Measurements from ENCODE around the gene TNRC18. TPM values are rescaled to one million over a fixed set of nuclear protein-coding genes. Genes with fewer than 3 reads are reported as not detected.
"Not testable (repeated sequence)": the region's sequence is repeated elsewhere in the genome, so short reads cannot be mapped to it uniquely, and the experiment has no call there.

TNRC18 gene, protein sequence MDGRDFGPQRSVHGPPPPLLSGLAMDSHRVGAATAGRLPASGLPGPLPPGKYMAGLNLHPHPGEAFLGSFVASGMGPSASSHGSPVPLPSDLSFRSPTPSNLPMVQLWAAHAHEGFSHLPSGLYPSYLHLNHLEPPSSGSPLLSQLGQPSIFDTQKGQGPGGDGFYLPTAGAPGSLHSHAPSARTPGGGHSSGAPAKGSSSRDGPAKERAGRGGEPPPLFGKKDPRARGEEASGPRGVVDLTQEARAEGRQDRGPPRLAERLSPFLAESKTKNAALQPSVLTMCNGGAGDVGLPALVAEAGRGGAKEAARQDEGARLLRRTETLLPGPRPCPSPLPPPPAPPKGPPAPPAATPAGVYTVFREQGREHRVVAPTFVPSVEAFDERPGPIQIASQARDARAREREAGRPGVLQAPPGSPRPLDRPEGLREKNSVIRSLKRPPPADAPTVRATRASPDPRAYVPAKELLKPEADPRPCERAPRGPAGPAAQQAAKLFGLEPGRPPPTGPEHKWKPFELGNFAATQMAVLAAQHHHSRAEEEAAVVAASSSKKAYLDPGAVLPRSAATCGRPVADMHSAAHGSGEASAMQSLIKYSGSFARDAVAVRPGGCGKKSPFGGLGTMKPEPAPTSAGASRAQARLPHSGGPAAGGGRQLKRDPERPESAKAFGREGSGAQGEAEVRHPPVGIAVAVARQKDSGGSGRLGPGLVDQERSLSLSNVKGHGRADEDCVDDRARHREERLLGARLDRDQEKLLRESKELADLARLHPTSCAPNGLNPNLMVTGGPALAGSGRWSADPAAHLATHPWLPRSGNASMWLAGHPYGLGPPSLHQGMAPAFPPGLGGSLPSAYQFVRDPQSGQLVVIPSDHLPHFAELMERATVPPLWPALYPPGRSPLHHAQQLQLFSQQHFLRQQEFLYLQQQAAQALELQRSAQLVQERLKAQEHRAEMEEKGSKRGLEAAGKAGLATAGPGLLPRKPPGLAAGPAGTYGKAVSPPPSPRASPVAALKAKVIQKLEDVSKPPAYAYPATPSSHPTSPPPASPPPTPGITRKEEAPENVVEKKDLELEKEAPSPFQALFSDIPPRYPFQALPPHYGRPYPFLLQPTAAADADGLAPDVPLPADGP (N-terminal part only)
- total RNA-seq, result 10 to 100 TPM; 26.4 to 42.3 (median 31.6) TPM
- 10 to 100 TPM; 10.1 to 28.8 TPM for polyA plus RNA-seq
- long read RNA-seq, donor 1, partial matches to known transcripts, result 17 of 21 reads
- long read RNA-seq, donor 1, other reads (novel, unspliced or antisense), result 4 of 21 reads
- long read RNA-seq, donor 2, partial matches to known transcripts, result 17 of 25 reads
- long read RNA-seq, donor 2, other reads (novel, unspliced or antisense), result 8 of 25 reads
- long read RNA-seq, donor 3, partial matches to known transcripts, result 7 of 7 reads
- long read RNA-seq, donor 3, other reads (novel, unspliced or antisense), result 0 of 7 reads

DNA sequence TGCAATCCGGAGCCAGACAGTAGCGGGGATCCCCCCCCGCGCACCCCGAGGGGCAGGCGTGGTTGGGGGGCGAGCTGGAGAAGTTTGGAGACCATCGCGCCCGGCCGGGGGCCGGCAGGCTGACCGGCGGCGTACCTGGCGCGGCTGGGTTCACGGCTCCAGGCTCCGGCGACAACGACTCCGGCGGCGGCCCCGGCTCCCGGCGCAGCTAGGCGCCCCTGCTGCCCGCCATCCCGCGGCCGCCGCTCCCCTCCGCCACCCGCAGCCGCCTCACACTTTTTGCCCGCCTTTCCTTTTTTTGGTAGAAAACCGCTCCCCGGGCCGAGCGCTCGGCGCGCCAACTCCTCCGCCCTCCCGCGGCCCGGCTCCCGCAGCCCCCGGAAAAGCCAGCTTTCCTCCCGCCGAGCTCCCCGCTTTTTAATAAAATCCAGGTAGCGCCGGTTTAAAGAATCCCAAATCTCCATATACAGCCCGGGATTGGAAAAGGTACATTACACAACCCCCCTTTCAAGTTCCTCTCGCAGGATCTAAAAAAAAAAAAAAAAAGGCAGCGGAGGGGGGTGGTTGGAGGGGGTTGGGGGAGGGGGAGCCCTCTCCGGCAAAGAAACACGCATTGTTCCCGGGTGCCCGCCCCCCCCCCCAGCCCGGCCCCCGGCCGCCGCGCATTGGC is at the start of gene TNRC18:
Gene TNRC18 (minus strand): TSS at position 529 of the 670 bp plus-strand sequence. CDS start 2,588 bp downstream, outside the sequence.
- DNase-seq (peak in 1 of 2 donors; percentile 66), ATAC-seq (peak in 2 of 8 donors; percentile 16 to 22)
- intact Hi-C loops (cut with DNase I), result loop anchor here in 2 of 10 donors (5.0 kb wide), 1 partner anchor 56 kb away; no protein-coding TSS in a partner anchor
- H3K27ac ChIP-seq, result peak within 1 kb of the TSS; percentile 98 to 100 (median 99)
- peaks cover 11 to 53% (median 24%) of the 10 kb centered on the region in 9 donors for H3K4me1 ChIP-seq
- peaks cover 0 to 27% (median 0%) of the 10 kb centered on the region in 7 donors for H3K27me3 ChIP-seq
- 1% methylated on average over 43 to 67 of the region's 67 CpGs for WGBS, 2 donors
- H3K9me3 ChIP-seq, result no peaks in the 10 kb centered on the region
- H3K36me3 ChIP-seq, result no peaks in the 10 kb centered on the region
- peak within 1 kb of the TSS; percentile 68 to 97 (median 88) for H3K4me3 ChIP-seq
- no peak for TF ChIP-seq CTCF (IDR thresholded peaks at IDR 0.05)

DNA sequence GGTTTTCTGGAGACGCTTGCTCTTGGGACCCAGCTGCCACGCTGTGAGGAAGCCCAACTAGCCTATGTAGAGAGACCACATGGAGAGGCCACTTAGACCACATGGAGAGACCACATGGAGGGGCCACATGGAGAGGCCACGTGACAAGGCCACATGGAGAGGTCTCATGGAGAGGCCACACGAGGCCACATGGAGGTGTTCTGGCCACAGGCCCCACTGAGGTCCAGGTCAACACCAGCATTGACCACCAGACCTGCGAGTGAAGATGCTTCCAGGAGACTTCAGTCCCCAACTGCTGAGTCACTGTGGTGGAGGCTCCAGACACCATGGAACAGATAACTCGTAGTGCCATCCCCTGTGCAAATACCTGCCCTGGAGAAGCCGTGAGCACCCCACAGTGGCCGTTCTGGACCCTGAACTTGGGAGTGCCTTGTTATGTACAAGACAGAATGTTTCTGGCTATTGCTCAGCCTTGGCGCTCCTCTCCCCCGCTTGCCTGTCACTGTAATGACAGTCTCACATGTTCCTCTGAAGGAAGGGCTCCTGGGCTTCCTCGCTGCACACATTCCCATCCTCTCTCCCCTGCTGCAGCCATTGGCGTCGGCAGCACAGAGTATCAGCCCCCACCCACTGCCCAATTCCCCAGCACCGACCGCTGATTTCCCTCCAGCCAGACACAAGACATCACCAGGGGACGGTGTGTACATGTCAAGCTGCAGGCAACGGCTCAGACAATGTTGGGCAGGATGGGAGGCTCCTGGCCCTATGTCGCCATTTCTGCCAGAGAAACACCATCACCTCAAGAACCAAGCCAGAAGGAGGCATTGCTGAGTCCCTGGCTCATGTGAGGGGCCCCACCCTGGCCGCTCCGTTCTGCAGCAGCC is 49.0 kb upstream of the TNRC18 start:
- intact Hi-C loops (cut with DNase I), result no loop called here
- 94 to 96% methylated on average over 20 of the region's 20 CpGs for WGBS, 2 donors

GRCh38 chr7:5471623-5472022 is 48.0 kb upstream of the TNRC18 start:
- ATAC-seq; H3K27me3 ChIP-seq; H3K4me3 ChIP-seq; H3K27ac ChIP-seq; H3K36me3 ChIP-seq; H3K9me3 ChIP-seq; H3K4me1 ChIP-seq; DNase-seq; intact Hi-C loops (cut with DNase I): not testable (repeated sequence)
- WGBS, 2 donors, result 90 to 94% methylated on average over 14 of the region's 14 CpGs

More for the DNA sequence above, 49.0 kb upstream of the TNRC18 start:
- DNase-seq (no peak), ATAC-seq (no peak)
- no peak for TF ChIP-seq CTCF (IDR thresholded peaks at IDR 0.05)
- Histone ChIP-seq H3K4me3 (no peak overlapping the region), H3K4me1 (peaks cover 0 to 10% (median 1%) of the 10 kb centered on the region in 9 donors), H3K36me3 (peaks cover 0 to 2% (median 0%) of the 10 kb centered on the region in 9 donors), H3K27ac (no peak overlapping the region), H3K9me3 (peaks cover 0 to 8% (median 0%) of the 10 kb centered on the region in 11 donors), H3K27me3 (no peaks in the 10 kb centered on the region)
